Common myeloid progenitor, CD34-positive (primary cell): ENCODE results near the gene CIT.
"Not testable (repeated sequence)": the region's sequence is repeated elsewhere in the genome, so short reads cannot be mapped to it uniquely, and the experiment has no call there.

ENCODE experiments used
- CTCF ChIA-PET: fragments of 350-600 bp; sonication (Branson Sonifier 250); formaldehyde crosslinking; loops from one replicate; lab custom pipeline; 2021; ENCODE audit warnings: antibody characterized with exemption; lab: Charles Lee
- POLR2A ChIA-PET: fragments of 350-600 bp; sonication (Branson Sonifier 250); formaldehyde crosslinking; loops from one replicate; lab custom pipeline; 2021; ENCODE audit warnings: antibody characterized with exemption; lab: Charles Lee
- DNase-seq, 3 donors: peaks; one replicate each; pipeline versions ENCODE4 v3.0.0 to v3.0.0-alpha.2; 2013
- H3K27ac ChIP-seq, 2 experiments: 1 replicate in 1 of 2; 2 replicates in 1 of 2; pipeline ENCODE4 v1.7.0; 2013; ENCODE audit warnings: inconsistent platforms in 2 of 2, low read length in 2 of 2, mild to moderate bottlenecking in 2 of 2, low read depth in 1 of 2, moderate library complexity in 1 of 2; ENCODE audit not compliant: severe bottlenecking in 2 of 2, insufficient read depth in 1 of 2, poor library complexity in 1 of 2
- H3K27me3 ChIP-seq, 5 experiments: replicated peaks in 2 of 5; 1 replicate in 3 of 5; 2 replicates in 2 of 5; pipeline versions ENCODE4 v1.6.1 to v1.7.0; 2013; ENCODE audit warnings: low read length in 4 of 5, mild to moderate bottlenecking in 2 of 5, moderate library complexity in 2 of 5, inconsistent platforms in 1 of 5; ENCODE audit not compliant: insufficient read depth in 5 of 5, control insufficient read depth in 4 of 5
- H3K36me3 ChIP-seq, 4 experiments: 1 replicate in 2 of 4; 2 replicates in 2 of 4; pipeline versions ENCODE4 v1.6.1 to v1.7.0; 2013; ENCODE audit warnings: low read length in 3 of 4, control low read depth in 1 of 4, mild to moderate bottlenecking in 1 of 4; ENCODE audit not compliant: control insufficient read depth in 4 of 4, insufficient read depth in 4 of 4
- H3K4me1 ChIP-seq, 4 experiments: 1 replicate in 3 of 4; 2 replicates in 1 of 4; pipeline versions ENCODE4 v1.6.1 to v1.7.1; 2013; ENCODE audit warnings: low read length in 3 of 4, mild to moderate bottlenecking in 3 of 4, control low read depth in 1 of 4, inconsistent platforms in 1 of 4, moderate library complexity in 1 of 4; ENCODE audit not compliant: control insufficient read depth in 4 of 4, insufficient read depth in 4 of 4; ENCODE audit errors: control extremely low read depth in 1 of 4
- H3K4me3 ChIP-seq, 7 experiments: 1 replicate in 4 of 7; 2 replicates in 3 of 7; pipeline versions ENCODE4 v1.5.1 to v1.7.0; 2013; ENCODE audit warnings: mild to moderate bottlenecking in 7 of 7, low read length in 6 of 7, moderate library complexity in 6 of 7, inconsistent platforms in 2 of 7, low read depth in 2 of 7, control low read depth in 1 of 7; ENCODE audit not compliant: insufficient read depth in 4 of 7, control insufficient read depth in 1 of 7; ENCODE audit errors: extremely low read depth in 1 of 7
- H3K9me3 ChIP-seq, 5 experiments: 1 replicate in 4 of 5; 2 replicates in 1 of 5; pipeline versions ENCODE4 v1.6.1 to v1.7.1; 2013; ENCODE audit warnings: low read length in 4 of 5, mild to moderate bottlenecking in 2 of 5, inconsistent platforms in 1 of 5, low read depth in 1 of 5, moderate library complexity in 1 of 5; ENCODE audit not compliant: control insufficient read depth in 4 of 5, insufficient read depth in 2 of 5; ENCODE audit errors: control extremely low read depth in 1 of 5
- WGBS: methylation state at CpG from one replicate; pipeline ENCODE4 v1.1.5; 2013; ENCODE audit not compliant: insufficient coverage; 5-methylcytosine and 5-hydroxymethylcytosine counted together

CIT gene

DNA sequence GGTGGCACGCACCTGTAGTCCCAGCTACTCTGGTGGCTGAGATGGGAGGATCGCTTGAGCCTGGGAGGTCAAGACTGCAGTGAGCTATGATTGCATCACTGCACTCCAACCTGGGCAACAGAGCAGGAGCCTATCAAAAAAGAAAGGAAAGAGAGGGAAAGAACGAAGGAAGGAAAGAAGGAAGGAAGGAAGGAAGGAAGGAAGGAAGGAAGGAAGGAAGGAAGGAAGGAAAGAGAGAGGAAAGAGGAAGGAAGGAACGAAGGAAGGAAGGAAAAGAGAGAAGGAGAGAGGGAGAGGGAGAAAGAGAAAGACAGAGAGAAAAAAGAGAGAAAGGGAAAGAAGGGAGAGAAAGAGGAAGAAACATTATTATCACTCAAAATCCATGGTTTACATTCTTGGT, 6.7 kb upstream of the CIT start:
- POLR2A ChIA-PET, CTCF ChIA-PET, H3K4me3 ChIP-seq, DNase-seq, H3K36me3 ChIP-seq, H3K4me1 ChIP-seq, H3K9me3 ChIP-seq, H3K27ac ChIP-seq: not testable (repeated sequence)
- 68% methylated on average over 4 of the region's 4 CpGs for WGBS
- peaks cover 0 to 11% (median 5%) of the 10 kb centered on the region in 5 experiments for H3K27me3 ChIP-seq

DNA sequence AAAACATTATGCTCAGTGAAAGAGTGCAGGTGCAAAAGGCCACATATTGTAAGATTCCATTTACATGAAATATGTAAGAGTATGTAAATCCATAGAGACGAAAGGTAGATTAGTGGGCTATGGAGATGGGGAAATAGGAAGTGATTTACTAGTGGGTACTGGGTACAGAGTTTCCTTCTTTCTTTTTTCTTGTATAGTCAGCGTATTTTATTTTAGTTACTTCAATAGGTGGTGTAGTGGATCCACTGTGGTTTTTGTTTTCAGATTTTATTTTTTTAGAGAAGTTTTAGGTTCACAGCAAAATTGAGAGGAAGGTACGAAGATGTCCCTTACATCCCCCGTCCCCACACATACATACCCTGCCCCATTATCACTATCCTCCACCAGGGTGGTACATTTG, 6.1 kb upstream of the CIT start:
- POLR2A ChIA-PET: no interaction called here
- Histone ChIP-seq H3K4me1 (no peaks in the 10 kb centered on the region), H3K36me3 (no peaks in the 10 kb centered on the region), H3K4me3 (no peak overlapping the region), H3K27ac (no peak overlapping the region), H3K9me3 (no peaks in the 10 kb centered on the region), H3K27me3 (peaks cover 0 to 11% (median 5%) of the 10 kb centered on the region in 5 experiments)
- 60% methylated on average over 1 of the region's 4 CpGs for WGBS
- no peak for DNase-seq
- CTCF ChIA-PET: no interaction called here

DNA sequence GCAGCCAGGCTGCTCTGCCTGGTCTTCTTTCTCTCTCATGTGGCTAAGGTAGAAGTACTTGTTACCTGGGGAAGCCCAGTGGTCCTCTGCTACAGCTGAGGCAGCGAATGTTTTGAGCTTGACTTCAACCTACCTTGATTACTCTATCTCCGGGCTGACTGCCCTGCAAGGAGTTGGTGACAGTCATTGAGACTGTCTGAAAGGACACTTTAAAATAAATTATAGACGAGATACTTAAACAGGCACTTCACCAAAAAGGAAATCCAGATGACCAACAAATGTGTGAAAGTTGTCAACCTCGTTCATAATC, 474 bp upstream of the CIT start:
- DNase-seq: no peak
- Histone ChIP-seq H3K4me1 (peaks cover 0 to 16% (median 11%) of the 10 kb centered on the region in 4 experiments), H3K27ac (no peak overlapping the region), H3K27me3 (peaks cover 0 to 11% (median 0%) of the 10 kb centered on the region in 5 experiments), H3K36me3 (peaks cover 0 to 6% (median 1%) of the 10 kb centered on the region in 4 experiments), H3K4me3 (peak overlapping the region; percentile 77 to 97 (median 94)), H3K9me3 (no peaks in the 10 kb centered on the region)
- 39% methylated on average over 2 of the region's 4 CpGs for WGBS
- POLR2A ChIA-PET: interaction anchor here (0.5 kb wide), 1 partner anchor 94 kb away, joined by 3 read pairs; no protein-coding TSS in a partner anchor
- CTCF ChIA-PET: interaction anchor here (2.0 kb wide), 1 partner anchor 25 kb away, joined by 4 read pairs; no protein-coding TSS in a partner anchor

DNA sequence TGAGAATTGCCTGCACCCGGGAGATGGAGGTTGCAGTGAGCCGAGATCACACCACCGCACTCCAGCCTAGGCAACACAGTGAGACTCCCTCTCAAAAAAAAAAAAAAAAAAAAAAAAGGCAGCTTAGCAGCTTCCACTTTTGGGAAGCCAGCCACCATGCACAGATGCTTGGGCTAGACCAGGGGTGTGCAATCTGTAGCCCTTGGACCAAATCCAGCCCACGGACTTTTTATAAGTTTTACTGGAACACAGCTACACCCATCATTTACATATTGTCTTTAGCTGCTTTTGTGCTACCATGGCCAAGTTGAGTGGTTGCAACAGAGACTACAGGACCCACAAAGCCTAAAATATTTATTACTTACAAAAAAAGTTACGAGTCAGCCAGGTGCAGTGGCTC, 6.7 kb downstream of the CIT start:
- H3K27me3 ChIP-seq: no peaks in the 10 kb centered on the region
- POLR2A ChIA-PET: no interaction called here
- H3K9me3 ChIP-seq: no peaks in the 10 kb centered on the region
- no peak for DNase-seq
- WGBS: 100% methylated on average over 1 of the region's 5 CpGs
- peaks cover 4 to 56% (median 21%) of the 10 kb centered on the region in 4 experiments for H3K36me3 ChIP-seq
- CTCF ChIA-PET: no interaction called here
- no peak overlapping the region for H3K27ac ChIP-seq
- H3K4me1 ChIP-seq: no peaks in the 10 kb centered on the region
- H3K4me3 ChIP-seq: no peak overlapping the region

DNA sequence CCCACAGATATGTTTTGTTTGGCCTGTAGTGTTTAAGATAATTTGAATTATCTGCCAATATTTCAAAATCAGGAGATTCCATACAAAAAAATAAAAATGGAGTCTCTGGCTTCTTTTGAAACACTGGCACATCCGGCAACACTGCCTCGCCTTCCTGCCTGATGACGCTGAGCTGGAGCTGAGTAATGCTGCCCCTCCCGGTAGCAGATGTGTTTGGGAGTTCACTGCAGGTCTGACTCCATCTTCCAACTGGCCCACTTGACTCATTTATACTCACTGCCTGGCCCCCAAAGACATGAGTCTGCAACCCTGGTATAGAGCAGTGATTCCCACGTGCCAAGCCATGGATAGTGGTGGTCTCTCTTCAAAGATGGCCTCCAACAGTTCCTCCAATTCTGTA, 7.4 kb downstream of the CIT start:
- WGBS: 98% methylated on average over 5 of the region's 5 CpGs
- Histone ChIP-seq H3K36me3 (peaks cover 4 to 64% (median 21%) of the 10 kb centered on the region in 4 experiments), H3K4me3 (no peak overlapping the region), H3K4me1 (no peaks in the 10 kb centered on the region), H3K27ac (no peak overlapping the region), H3K9me3 (no peaks in the 10 kb centered on the region), H3K27me3 (no peaks in the 10 kb centered on the region)
- DNase-seq: no peak
- POLR2A ChIA-PET: no interaction called here
- CTCF ChIA-PET: no interaction called here

DNA sequence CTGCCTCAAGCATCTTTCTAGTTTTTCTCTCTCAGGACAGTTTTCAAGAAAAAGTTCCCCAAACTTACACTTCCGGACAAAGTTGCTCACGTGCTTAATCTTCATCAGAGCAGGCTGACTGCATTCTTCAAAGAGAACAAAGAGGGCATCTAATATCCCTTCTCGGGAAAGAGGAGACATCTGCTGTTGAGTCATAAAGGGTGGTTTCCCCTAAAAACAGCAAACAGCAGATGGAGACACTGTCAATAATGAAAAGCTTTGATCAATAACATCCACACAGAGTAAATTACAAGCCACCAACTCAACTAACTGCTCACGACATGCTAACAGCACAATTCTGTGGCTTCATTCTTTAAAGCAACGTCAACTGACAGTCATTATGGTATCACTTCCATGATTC, 8.1 kb downstream of the CIT start:
- H3K9me3 ChIP-seq: no peaks in the 10 kb centered on the region
- CTCF ChIA-PET: no interaction called here
- no peak overlapping the region for H3K27ac ChIP-seq
- 100% methylated on average over 5 of the region's 5 CpGs for WGBS
- H3K27me3 ChIP-seq: no peaks in the 10 kb centered on the region
- no peak for DNase-seq
- no peaks in the 10 kb centered on the region for H3K4me1 ChIP-seq
- H3K4me3 ChIP-seq: no peak overlapping the region
- H3K36me3 ChIP-seq: peaks cover 7 to 71% (median 26%) of the 10 kb centered on the region in 4 experiments
- POLR2A ChIA-PET: no interaction called here

DNA sequence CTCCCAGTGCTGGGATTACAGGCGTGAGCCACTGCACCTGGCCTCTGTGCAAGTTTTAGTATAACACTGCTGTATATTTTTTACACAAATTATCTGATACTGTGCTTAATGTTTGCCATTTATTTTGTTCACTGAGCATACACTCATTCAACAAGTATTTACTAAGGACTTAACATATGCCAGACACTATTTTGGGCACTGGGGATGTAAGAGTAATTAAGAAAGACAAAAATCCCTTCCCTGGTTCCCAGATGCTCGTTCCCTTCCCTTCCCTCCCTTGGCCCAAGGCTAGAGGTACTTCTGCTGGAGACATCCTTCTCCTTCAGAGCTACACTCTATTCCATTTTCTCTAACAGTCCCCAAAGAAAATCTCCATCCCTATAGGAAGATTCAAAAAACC, 12.5 kb downstream of the CIT start:
- H3K4me1 ChIP-seq: no peaks in the 10 kb centered on the region
- ChIA-PET CTCF (no interaction called here), POLR2A (interaction anchor here (0.7 kb wide), 1 partner anchor 85 kb away, joined by 3 read pairs; no protein-coding TSS in a partner anchor)
- H3K9me3 ChIP-seq: no peaks in the 10 kb centered on the region
- no peak overlapping the region for H3K27ac ChIP-seq
- WGBS: 100% methylated on average over 1 of the region's 2 CpGs
- H3K27me3 ChIP-seq: no peaks in the 10 kb centered on the region
- no peak overlapping the region for H3K4me3 ChIP-seq
- no peak for DNase-seq
- H3K36me3 ChIP-seq: peaks cover 4 to 59% (median 22%) of the 10 kb centered on the region in 4 experiments
